Smooth muscle cell (in vitro differentiated cells): ENCODE measurements around the gene SDK2. TPM values are rescaled to one million over a fixed set of nuclear protein-coding genes. Genes with fewer than 3 reads are reported as not detected.
"Not testable (repeated sequence)": the region's sequence is repeated elsewhere in the genome, so short reads cannot be mapped to it uniquely, and the experiment has no call there.

Experiments
- DNase-seq: peaks from one replicate; lab custom pipeline; 2025; ENCODE audit not compliant: unreplicated experiment; lab: John Stamatoyannopoulos, UW
- H2AFZ ChIP-seq: fragments of 200-600 bp; sonication (generic); 2 replicates; pipeline ENCODE4 v1.6.0; 2016; ENCODE audit warnings: antibody characterized with exemption, low read depth, mild to moderate bottlenecking
- H3F3A ChIP-seq: fragments of 200-600 bp; sonication (generic); 2 replicates; pipeline ENCODE4 v1.6.0; 2017; ENCODE audit warnings: antibody characterized with exemption, low read depth
- H3K27ac ChIP-seq: fragments of 200-600 bp; sonication (generic); 2 replicates; pipeline ENCODE4 v1.5.1; 2016; ENCODE audit warnings: low read depth, mild to moderate bottlenecking
- H3K27me3 ChIP-seq: fragments of 200-600 bp; sonication (generic); 2 replicates; pipeline ENCODE4 v1.6.1; 2016; ENCODE audit warnings: low read depth, mild to moderate bottlenecking
- H3K36me3 ChIP-seq: fragments of 200-600 bp; sonication (generic); 2 replicates; pipeline ENCODE4 v1.5.1; 2016; ENCODE audit warnings: low read depth
- H3K4me1 ChIP-seq: fragments of 200-600 bp; sonication (generic); 2 replicates; pipeline ENCODE4 v1.5.1; 2016; ENCODE audit warnings: low read depth
- H3K4me2 ChIP-seq: fragments of 200-600 bp; sonication (generic); 2 replicates; pipeline ENCODE4 v1.6.0; 2016; ENCODE audit warnings: mild to moderate bottlenecking
- H3K4me3 ChIP-seq: fragments of 200-600 bp; sonication (generic); 2 replicates; pipeline ENCODE4 v1.5.1; 2016; ENCODE audit warnings: mild to moderate bottlenecking
- H3K79me2 ChIP-seq: fragments of 200-600 bp; sonication (generic); 2 replicates; pipeline ENCODE4 v1.6.0; 2016; ENCODE audit warnings: low read depth, mild to moderate bottlenecking
- H3K9ac ChIP-seq: fragments of 200-600 bp; sonication (generic); 2 replicates; pipeline ENCODE4 v1.6.0; 2016; ENCODE audit warnings: low read depth
- H3K9me3 ChIP-seq: fragments of 200-600 bp; sonication (generic); replicated peaks from 2 replicates; pipeline ENCODE4 v1.5.1; 2016; ENCODE audit warnings: low read depth
- H4K20me1 ChIP-seq: fragments of 200-600 bp; sonication (generic); 2 replicates; pipeline ENCODE4 v1.6.0; 2016; ENCODE audit warnings: low read depth
- WGBS: methylation state at CpG from one replicate; pipeline ENCODE4 v1.1.7; 2016; ENCODE audit warnings: low lambda C conversion rate; 5-methylcytosine and 5-hydroxymethylcytosine counted together
- polyA plus RNA-seq: library from polyadenylated mRNA; unstranded; fragments of >200 nt; fragmentation: Nextera tagmentation; extraction: Ambion mirVana; gene quantifications from 2 replicates; pipeline ENCODE4 v1.2.1, GENCODE V29; 2016
- total RNA-seq: library from RNA; depleted of rRNA; stranded (reverse); fragments of >200 nt; gene quantifications from 2 replicates; pipeline ENCODE4 v1.2.3, GENCODE V29; 2014
- TF ChIP-seq, protein P1 (sequence below): fragments of 200-600 bp; sonication (generic); IDR thresholded peaks from 2 replicates; pipeline ENCODE4 v1.5.1; 2017; ENCODE audit warnings: borderline replicate concordance, mild to moderate bottlenecking, antibody characterized with exemption; ENCODE audit not compliant: insufficient read depth, poor library complexity, severe bottlenecking

The SDK2 gene
- total and polyA plus RNA-seq, 2 experiments from 2014 or later = 4.6 to 6.5 TPM

- peak overlapping the region; percentile 71 for H2AFZ ChIP-seq
- H3K9me3 ChIP-seq = no peaks in the 10 kb centered on the region
- TF ChIP-seq, protein P1, sequence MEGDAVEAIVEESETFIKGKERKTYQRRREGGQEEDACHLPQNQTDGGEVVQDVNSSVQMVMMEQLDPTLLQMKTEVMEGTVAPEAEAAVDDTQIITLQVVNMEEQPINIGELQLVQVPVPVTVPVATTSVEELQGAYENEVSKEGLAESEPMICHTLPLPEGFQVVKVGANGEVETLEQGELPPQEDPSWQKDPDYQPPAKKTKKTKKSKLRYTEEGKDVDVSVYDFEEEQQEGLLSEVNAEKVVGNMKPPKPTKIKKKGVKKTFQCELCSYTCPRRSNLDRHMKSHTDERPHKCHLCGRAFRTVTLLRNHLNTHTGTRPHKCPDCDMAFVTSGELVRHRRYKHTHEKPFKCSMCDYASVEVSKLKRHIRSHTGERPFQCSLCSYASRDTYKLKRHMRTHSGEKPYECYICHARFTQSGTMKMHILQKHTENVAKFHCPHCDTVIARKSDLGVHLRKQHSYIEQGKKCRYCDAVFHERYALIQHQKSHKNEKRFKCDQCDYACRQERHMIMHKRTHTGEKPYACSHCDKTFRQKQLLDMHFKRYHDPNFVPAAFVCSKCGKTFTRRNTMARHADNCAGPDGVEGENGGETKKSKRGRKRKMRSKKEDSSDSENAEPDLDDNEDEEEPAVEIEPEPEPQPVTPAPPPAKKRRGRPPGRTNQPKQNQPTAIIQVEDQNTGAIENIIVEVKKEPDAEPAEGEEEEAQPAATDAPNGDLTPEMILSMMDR = no peak
- DNase-seq = no peak
- peak overlapping the region; percentile 97 for H3K4me2 ChIP-seq
- H3K9ac ChIP-seq = peak overlapping the region; percentile 93
- H3K4me3 ChIP-seq = peak overlapping the region; percentile 97
- H4K20me1 ChIP-seq = peaks cover 41% of the 10 kb centered on the region
- peaks cover 33% of the 10 kb centered on the region for H3K4me1 ChIP-seq
- H3F3A ChIP-seq = peaks cover 5% of the 10 kb centered on the region
- H3K27me3 ChIP-seq = no peaks in the 10 kb centered on the region
- H3K27ac ChIP-seq = peak overlapping the region; percentile 82
- peaks cover 48% of the 10 kb centered on the region for H3K79me2 ChIP-seq
- H3K36me3 ChIP-seq = no peaks in the 10 kb centered on the region
- 17% methylated on average over 21 of the region's 21 CpGs for WGBS
Measured at GRCh38 chr17:73309727-73310596, 334.3 kb downstream of the SDK2 start.

DNA sequence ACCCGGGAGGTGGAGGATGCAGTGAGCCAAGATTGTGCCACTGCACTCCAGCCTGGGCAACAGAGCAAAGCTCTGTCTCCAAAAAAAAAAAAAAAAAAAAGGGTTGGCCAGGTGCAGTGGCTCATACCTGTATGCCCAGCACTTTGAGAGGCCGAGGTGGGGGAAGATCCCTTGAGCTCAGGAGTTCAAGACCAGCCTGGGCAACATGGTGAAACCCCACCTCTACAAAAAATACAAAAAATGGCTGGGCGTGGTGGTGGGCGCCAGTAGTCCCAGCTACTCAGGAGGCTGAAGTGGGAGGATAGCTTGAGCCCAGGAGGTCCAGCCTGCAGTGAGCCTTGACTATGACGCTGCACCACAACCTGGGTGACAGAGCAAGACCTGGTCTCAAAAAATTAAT, 335.3 kb downstream of the SDK2 start:
- not testable (repeated sequence) for H3K27me3 ChIP-seq, H3K9ac ChIP-seq, DNase-seq, H3K27ac ChIP-seq, H3K36me3 ChIP-seq, H3K9me3 ChIP-seq, H3F3A ChIP-seq, H2AFZ ChIP-seq
- Histone ChIP-seq H3K79me2 (peaks cover 53% of the 10 kb centered on the region), H4K20me1 (peaks cover 51% of the 10 kb centered on the region), H3K4me3 (peak overlapping the region; percentile 97), H3K4me2 (peak overlapping the region; percentile 97), H3K4me1 (peaks cover 36% of the 10 kb centered on the region)
- 87% methylated on average over 4 of the region's 5 CpGs for WGBS

DNA sequence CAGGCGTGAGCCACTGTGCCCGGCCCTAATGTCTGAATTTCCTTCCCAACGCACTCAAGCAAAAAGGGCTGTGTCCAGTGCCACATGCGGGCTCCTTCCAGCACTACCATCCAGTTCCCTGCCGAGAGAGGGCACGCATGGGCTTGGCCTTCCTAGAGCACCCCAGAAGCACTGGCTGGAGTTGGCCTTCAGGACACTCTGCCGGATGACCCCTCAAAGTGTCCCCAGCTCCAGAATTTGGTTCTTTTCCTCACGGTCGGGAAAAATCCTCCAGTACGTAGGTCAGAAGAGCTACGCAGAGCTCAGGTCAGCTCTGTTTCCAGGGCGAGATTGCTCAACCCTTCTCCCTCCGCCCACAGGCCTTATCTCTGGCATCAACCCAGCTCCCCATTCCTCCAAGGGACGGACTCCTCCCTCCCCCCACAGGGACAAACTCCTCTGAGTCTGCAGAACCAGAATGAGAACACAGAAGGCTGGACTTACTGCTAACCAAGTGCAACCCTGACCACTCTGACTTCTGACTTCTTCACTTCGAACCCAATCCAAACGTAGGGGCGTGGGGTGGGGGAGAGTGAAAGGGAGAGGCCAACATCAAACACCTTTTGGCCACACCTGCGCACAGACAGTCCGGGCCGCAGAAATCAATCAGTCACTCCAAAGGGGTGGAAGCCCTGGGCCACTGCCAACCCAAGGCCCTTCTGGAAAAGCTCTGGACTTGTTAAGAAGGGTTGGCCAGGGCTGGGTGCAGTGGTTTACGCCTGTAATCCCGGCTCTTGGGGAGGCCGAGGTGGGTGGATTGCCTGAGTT, 336.0 kb downstream of the SDK2 start:
- WGBS = 36% methylated on average over 23 of the region's 23 CpGs
- H4K20me1 ChIP-seq = peaks cover 58% of the 10 kb centered on the region
- no peaks in the 10 kb centered on the region for H3K27me3 ChIP-seq
- peaks cover 12% of the 10 kb centered on the region for H3F3A ChIP-seq
- H3K9ac ChIP-seq = no peak overlapping the region
- TF ChIP-seq, protein P1 = no peak
- H2AFZ ChIP-seq = no peak overlapping the region
- peak overlapping the region; percentile 61 for H3K4me2 ChIP-seq
- peaks cover 61% of the 10 kb centered on the region for H3K79me2 ChIP-seq
- H3K9me3 ChIP-seq = no peaks in the 10 kb centered on the region
- peak overlapping the region; percentile 22 for H3K27ac ChIP-seq
- no peak for DNase-seq
- peaks cover 36% of the 10 kb centered on the region for H3K4me1 ChIP-seq
- peak overlapping the region; percentile 97 for H3K4me3 ChIP-seq
- H3K36me3 ChIP-seq = no peaks in the 10 kb centered on the region

DNA sequence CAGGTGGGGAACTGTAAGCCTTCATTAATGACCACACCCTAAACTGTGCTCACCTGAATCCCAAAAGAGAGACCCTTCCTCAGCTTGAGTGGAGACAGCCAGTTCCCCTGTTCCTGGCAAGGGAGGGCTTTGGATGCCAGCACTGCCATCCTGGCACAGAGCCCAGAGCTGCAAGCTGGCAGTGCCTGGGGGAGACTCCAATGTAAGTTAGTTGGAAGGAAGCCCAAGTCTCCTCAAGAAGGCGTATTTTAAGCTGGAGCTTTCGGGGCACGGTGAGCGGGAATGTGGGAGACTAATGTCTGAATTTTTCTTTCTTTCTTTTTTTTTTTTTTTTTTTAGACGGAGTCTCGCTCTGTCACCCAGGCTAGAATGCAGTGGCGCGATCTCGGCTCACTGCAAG, 337.1 kb downstream of the SDK2 start:
- DNase-seq = no peak
- WGBS = 95% methylated on average over 8 of the region's 9 CpGs
- no peak overlapping the region for H3K27ac ChIP-seq

More for the DNA sequence above, 337.1 kb downstream of the SDK2 start:
- TF ChIP-seq, protein P1 = no peak
- Histone ChIP-seq H3F3A (peaks cover 12% of the 10 kb centered on the region), H3K36me3 (no peaks in the 10 kb centered on the region), H3K4me3 (no peak overlapping the region), H3K9me3 (no peaks in the 10 kb centered on the region), H4K20me1 (peaks cover 68% of the 10 kb centered on the region), H3K4me2 (no peak overlapping the region), H3K9ac (no peak overlapping the region), H3K79me2 (peaks cover 69% of the 10 kb centered on the region), H3K4me1 (peaks cover 29% of the 10 kb centered on the region), H3K27me3 (no peaks in the 10 kb centered on the region), H2AFZ (no peak overlapping the region)
